ENCODE results near the gene VIL1. TPM values are rescaled to one million over a fixed set of nuclear protein-coding genes. Genes with fewer than 3 reads are reported as not detected.
A peak's percentile ranks its signal among the peaks of the same experiment; 100 is the strongest.

The VIL1 gene
- total RNA-seq, 1 donor from 2014 or later = not detected

GRCh38 chr2:218405086-218405745, 13.7 kb upstream of the VIL1 start:
- DNase-seq (ENCODE audit: low spot score in 2 of 2) = no peak
- FAIRE-seq = no peak

- no peak for DNase-seq (ENCODE audit: low spot score in 2 of 2)
- no peak for FAIRE-seq
These were observed 13.1 kb upstream of the VIL1 start for GRCh38 chr2:218405746-218406208.

DNA sequence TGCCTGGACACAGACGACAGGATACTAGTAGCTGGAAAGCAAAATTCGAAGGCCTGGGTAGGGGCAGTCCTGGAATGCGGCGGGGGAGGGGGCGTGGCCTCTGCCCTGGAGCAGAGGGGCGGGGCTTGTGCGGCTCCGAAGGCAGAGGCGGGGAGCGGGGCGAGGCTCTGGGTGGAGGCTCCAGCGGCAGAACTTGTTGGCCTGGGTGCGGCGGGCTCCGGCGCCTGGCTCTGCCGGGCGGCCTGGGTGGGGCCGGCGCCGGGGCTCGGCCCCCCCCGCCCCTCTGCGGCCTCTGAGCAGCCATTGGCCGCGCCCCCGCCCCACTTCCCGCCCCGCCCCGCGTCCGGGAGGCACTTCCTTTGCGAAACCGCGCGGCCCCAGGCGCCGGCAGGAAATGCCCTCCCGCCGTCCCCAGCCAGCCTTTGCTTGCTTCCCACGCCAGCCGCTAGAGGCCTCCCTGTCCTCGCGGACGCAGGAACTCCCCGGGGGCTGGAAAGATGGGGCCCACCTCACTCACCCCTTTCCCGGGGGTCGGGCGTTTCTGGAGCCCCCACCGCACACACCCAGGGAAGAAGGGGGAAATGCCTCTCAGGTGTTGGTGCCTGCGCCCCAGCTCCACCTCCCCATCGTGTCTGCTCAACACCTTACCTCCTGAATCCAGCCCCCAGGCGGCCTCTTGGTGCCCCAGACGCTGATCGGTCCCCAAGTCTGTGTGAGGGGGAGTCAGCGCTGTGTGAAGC, 12.5 kb upstream of the VIL1 start:
- FAIRE-seq = no peak

GRCh38 chr2:218406949-218407618, 11.8 kb upstream of the VIL1 start:
- no peak for DNase-seq (ENCODE audit: low spot score in 2 of 2)
- FAIRE-seq = no peak

More for the DNA sequence above, 12.5 kb upstream of the VIL1 start:
- DNase-seq (ENCODE audit: low spot score in 2 of 2) = peak; percentile 93 to 95

DNA sequence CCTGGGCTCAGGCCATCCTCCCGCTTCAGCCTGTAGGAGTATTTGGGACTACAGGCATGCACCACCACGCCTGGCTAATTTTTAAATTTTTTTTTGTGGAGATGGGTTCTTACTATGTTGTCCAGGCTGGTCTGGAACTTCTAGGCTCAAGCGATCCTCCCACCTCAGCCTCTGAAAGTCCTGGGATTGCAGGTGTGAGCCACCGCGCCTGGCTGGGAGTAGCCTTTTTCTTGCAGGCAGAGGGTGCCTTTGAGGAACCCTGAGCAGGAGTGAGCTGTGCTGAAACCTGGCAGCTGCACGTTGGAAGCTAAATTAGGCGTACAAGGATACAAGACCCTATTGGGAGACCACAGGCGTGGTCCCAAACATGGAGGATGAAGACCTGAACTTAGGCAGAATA, 11.2 kb upstream of the VIL1 start:
- DNase-seq (ENCODE audit: low spot score in 2 of 2) = no peak
- FAIRE-seq = no peak

DNA sequence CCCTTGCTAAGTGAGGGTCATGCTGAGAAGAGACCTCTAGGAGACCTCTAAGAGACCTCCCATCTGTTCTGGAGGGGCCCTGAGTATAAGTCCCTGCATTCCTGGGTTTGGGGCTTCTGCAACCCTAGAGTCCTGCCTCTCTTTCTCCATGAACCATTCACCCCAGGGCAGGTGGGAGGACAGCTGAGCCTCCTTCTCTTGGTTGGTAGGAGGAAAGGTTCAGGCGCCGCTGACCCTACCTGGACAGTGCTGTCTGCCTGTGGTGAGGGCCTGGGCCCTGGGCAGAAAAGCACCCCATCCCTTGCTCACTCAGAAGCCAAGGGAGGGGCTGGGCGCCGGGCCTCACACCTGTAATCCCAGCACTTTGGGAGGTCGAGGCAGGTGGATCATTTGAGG, 604 bp upstream of the VIL1 start:
- DNase-seq (ENCODE audit: low spot score in 2 of 2) = no peak
- FAIRE-seq = no peak

DNA sequence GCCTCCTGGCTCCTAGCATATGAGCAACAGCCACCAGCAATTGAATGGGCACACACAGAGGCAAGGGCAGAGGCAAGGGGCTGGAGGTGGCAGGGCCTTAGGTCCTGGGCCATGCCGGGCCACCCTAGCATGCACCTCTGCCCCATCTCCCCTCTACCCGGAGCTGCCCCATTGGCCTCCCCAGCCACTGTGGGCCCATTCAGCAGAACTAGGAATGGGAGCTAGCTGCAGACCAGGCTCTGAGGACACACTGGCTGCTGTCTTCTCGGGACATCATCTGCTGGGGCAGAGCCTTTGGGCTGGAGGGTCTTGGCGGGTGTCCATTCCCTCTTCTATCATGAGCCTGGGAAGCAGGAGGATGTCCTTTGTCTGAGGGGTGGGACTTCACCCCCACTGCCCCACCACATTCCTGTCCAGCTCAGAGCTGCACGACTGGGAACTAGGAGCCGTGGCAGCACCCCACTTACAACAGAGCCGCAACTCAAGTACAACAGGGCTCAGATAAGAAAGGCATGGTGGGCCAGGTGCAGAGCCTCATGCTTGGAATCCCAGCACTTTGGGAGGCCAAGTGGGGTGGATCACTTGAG, 800 bp downstream of the VIL1 start:
- no peak for FAIRE-seq

GRCh38 chr2:218421027-218421426, 2.1 kb downstream of the VIL1 start:
- DNase-seq (ENCODE audit: low spot score in 2 of 2) = no peak
- no peak for FAIRE-seq

More for the DNA sequence above, 800 bp downstream of the VIL1 start:
- DNase-seq (ENCODE audit: low spot score in 2 of 2) = no peak

DNA sequence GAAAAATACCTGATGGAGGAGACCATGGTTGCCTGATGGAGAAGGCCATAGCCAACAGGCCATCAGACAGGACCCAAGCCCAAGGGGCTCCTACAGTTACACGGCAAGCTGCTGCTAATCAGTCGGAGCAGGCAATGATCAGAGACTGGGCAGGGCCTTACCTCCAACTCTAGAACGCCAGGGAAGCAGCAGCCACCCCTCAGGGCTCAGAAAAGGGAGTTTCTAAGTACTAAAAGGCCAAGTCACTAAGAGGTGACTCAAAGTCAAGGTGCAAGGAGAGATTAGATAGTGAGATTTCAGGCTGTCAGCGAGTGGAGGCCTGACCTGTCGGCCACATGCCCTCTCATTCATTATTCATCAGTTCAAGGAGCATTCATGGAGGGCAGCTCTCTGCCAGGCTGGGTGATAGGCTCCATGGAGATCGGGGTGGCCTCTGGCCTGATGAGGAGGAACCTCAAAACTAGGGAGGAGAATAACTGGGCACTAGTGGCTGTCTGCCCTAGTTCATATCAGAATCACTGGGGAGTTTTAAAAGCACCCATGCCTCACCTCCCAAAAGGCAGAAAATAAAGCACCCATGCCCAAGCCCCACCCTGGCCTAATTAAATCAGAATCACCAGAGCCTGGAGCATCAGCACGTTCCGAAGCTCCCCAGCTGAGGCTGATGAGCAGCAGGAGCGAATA, 3.6 kb downstream of the VIL1 start:
- FAIRE-seq (no peak), DNase-seq (ENCODE audit: low spot score in 2 of 2) (no peak)

GRCh38 chr2:218423584-218423983, 4.7 kb downstream of the VIL1 start:
- FAIRE-seq (no peak), DNase-seq (ENCODE audit: low spot score in 2 of 2) (no peak)

DNA sequence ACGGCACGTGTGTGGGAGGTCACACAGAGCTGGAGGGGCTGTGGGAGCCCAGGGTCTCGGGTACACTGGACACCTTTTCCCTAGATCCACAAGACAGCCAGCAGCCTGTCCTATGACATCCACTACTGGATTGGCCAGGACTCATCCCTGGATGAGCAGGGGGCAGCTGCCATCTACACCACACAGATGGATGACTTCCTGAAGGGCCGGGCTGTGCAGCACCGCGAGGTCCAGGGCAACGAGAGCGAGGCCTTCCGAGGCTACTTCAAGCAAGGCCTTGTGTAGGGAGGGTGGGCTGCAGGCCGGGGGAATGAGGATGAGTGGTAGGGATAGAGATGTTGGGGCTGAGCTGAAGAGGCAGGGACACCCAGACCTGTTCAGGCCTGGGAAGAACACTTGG, 6.6 kb downstream of the VIL1 start:
- FAIRE-seq (no peak), DNase-seq (ENCODE audit: low spot score in 2 of 2) (no peak)

GRCh38 chr2:218427741-218428140, 8.8 kb downstream of the VIL1 start:
- FAIRE-seq (no peak), DNase-seq (ENCODE audit: low spot score in 2 of 2) (no peak)

DNA sequence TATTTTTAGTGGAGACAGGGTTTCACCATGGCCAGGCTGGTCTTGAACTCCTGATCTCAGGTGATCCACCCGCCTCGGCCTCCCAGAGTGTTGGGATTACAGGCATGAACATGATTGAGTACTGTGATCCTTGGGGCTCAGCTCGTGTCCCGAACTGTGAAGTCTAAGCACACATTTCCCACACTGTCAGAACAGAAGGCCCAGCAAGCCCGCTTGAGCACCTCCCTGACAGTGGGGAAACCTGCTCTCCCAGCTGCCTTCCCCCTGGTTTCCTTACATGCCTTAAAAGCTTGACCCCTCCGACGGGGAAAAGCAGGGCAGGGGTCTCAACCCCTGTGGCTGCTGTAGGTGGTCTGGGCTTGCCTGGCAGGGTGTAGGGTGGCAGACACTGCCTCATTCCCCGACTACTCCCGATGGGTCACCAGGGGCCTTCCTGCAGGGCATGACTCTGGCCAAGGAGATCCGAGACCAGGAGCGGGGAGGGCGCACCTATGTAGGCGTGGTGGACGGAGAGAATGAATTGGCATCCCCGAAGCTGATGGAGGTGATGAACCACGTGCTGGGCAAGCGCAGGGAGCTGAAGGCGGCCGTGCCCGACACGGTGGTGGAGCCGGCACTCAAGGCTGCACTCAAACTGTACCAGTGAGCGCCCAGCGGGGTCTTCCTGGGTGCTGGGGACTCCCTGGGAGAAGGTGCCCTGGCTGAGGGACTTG, 10.1 kb downstream of the VIL1 start:
- DNase-seq (ENCODE audit: low spot score in 2 of 2) (no peak), FAIRE-seq (no peak)

DNA sequence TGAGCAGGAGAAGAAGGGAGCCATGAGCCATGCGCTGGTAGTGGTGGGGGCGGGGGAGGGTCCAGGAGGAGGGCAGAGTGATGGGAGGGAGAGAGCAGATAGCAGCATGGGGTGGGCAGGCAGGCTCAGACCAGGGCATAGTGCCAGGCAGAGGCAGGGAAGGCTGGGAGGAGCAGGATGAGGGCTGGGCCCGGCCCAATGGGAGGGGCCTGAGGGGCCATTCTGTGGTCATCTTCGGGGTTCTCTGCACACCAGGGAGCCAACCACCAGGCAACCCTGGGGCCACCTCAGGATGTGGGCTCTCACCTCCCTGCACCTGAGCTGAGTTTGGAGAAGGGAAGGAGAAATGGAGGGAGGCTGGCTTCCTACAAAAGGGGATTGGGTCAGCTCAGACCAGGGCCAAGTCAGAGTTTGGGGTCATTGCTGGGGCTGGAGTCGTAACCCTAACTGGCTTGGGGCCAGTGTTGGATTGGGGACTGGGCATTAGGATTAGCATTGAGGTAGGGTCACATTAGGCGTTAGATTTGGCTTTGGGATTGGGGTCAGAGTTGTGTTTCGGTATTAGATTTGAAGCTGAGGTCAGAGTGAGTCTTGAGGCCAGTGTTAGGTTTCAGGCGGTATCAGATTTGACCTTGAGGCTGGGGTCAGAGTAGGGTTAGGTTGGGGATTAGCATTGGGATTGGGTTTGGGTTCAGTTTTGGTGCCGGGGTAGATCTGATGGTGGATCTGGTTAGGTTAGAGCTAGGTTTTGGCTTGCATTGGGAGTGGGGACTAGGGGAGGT, 11.2 kb downstream of the VIL1 start:
- no peak for FAIRE-seq

GRCh38 chr2:218430721-218431120, 11.8 kb downstream of the VIL1 start:
- no peak for FAIRE-seq
- DNase-seq (ENCODE audit: low spot score in 2 of 2) = no peak

More for the DNA sequence above, 11.2 kb downstream of the VIL1 start:
- no peak for DNase-seq (ENCODE audit: low spot score in 2 of 2)

DNA sequence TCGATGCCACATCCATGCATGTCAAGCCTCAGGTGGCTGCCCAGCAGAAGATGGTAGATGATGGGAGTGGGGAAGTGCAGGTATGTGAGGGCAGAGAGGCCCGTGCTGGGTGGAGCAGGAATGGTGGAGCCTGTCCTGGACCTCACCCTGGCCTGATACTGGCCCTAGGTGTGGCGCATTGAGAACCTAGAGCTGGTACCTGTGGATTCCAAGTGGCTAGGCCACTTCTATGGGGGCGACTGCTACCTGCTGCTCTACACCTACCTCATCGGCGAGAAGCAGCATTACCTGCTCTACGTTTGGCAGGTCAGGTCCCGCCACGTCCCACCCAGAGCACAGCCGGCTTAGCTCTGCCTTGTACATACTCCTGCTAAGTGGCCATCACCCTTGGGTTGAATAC, 13.0 kb downstream of the VIL1 start:
- no peak for FAIRE-seq
- no peak for DNase-seq (ENCODE audit: low spot score in 2 of 2)

GRCh38 chr2:218432676-218433365, 13.9 kb downstream of the VIL1 start:
- FAIRE-seq (no peak), DNase-seq (ENCODE audit: low spot score in 2 of 2) (no peak)

DNA sequence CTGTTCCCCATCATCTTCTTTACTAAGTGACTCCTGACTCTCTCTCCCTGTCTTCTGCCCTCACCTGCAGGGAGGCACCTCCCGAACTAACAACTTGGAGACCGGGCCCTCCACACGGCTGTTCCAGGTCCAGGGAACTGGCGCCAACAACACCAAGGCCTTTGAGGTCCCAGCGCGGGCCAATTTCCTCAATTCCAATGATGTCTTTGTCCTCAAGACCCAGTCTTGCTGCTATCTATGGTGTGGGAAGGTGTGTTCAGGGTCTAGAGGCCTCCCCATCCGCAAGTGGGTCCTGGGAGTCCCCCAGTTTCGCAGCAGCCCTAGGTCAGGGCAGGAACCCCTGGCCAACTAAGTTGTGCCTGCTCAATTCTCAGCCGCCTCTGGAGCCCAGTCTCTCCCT, 15.5 kb downstream of the VIL1 start:
- FAIRE-seq (no peak), DNase-seq (ENCODE audit: low spot score in 2 of 2) (no peak)
